Measurements from ENCODE around the gene NPRL2. TPM values are rescaled to one million over a fixed set of nuclear protein-coding genes. Genes with fewer than 3 reads are reported as not detected.

Gene NPRL2
- total and polyA plus RNA-seq, 2 experiments from 2014 or later, result 17.9 to 28.9 TPM

DNA sequence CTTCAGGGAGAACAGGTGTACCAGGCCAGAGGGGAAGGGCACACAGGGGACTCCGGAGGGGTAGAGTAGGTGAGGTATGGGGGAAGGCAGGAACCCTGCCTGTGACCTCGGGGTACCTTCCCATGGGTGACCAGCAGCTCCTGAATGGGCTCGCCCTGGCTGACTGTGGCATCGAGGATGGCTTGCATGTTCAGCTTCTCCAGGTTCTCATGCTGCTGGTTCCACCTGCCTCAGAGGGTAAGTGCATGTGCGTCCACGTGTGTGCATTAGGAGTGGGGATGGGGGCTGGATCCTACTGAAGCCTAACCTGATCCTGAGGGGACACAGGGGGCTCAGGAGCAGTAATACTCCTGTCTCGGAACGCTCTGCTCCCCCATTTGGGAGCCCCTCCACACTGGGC is 5.6 kb downstream of the NPRL2 start:
- in situ Hi-C loops (cut with MboI), result loop anchor here (10.0 kb wide), 1 partner anchor 190 kb away; no protein-coding TSS in a partner anchor
- Histone ChIP-seq H3K9me3 (ENCODE audit: low read depth) (no peaks in the 10 kb centered on the region), H3K9ac (peak overlapping the region; percentile 55; the same call in 1 of the 2 replicates), H3K27me3 (replicated peaks; ENCODE audit: insufficient read depth) (no peaks in the 10 kb centered on the region), H3K27ac (no peak overlapping the region), H3K9me2 (ENCODE audit: insufficient read depth) (no peaks in the 10 kb centered on the region), H3F3A (ENCODE audit: insufficient read depth) (0 out of 2 replicates have a peak, but pooled peaks cover 8% of the 10 kb centered on the region), H3K4me3 (peak overlapping the region; percentile 76), H4K20me1 (ENCODE audit: insufficient read depth) (no peaks in the 10 kb centered on the region), H2AFZ (peak overlapping the region; percentile 83), H3K79me2 (ENCODE audit: insufficient read depth) (peaks cover 15% of the 10 kb centered on the region), H3K4me2 (ENCODE audit: unreplicated experiment) (peak overlapping the region; percentile 100), H3K36me3 (ENCODE audit: low read depth) (no peaks in the 10 kb centered on the region), H3K4me1 (ENCODE audit: insufficient read depth) (peaks cover 11% of the 10 kb centered on the region; the same call in 1 of the 2 replicates)
- WGBS, 2 experiments (ENCODE audit: low coverage in 1 of 2, low lambda C conversion rate in 2 of 2, missing lambda C conversion rate in 2 of 2), result 65 to 72% methylated on average over 8 of the region's 8 CpGs
- no peak for TF ChIP-seq EZH2phosphoT487 (IDR thresholded peaks at IDR 0.05; ENCODE audit: insufficient read depth, low read depth)
- no peak for TF ChIP-seq EZH2 (IDR thresholded peaks at IDR 0.05; ENCODE audit: insufficient read depth, poor library complexity, severe bottlenecking)
- DNase-seq, result no peak

GRCh38 chr3:50342813-50343633 is 7.6 kb downstream of the NPRL2 start:
- H4K20me1 ChIP-seq (ENCODE audit: insufficient read depth), result no peaks in the 10 kb centered on the region
- DNase-seq, result no peak
- H3K79me2 ChIP-seq (ENCODE audit: insufficient read depth), result peaks cover 23% of the 10 kb centered on the region
- no peak overlapping the region for H3K9ac ChIP-seq
- in situ Hi-C loops (cut with MboI), result loop anchor here (10.0 kb wide), 1 partner anchor 192 kb away; no protein-coding TSS in a partner anchor
- H3K4me1 ChIP-seq (ENCODE audit: insufficient read depth), result peaks cover 24% of the 10 kb centered on the region
- WGBS, 2 experiments (ENCODE audit: low coverage in 1 of 2, low lambda C conversion rate in 2 of 2, missing lambda C conversion rate in 2 of 2), result 85% methylated on average over 13 of the region's 13 CpGs
- H3K27ac ChIP-seq, result no peak overlapping the region
- H3F3A ChIP-seq (ENCODE audit: insufficient read depth), result peaks cover 25% of the 10 kb centered on the region
- H3K4me3 ChIP-seq, result no peak overlapping the region
- no peaks in the 10 kb centered on the region for H3K9me3 ChIP-seq (ENCODE audit: low read depth)
- no peak overlapping the region for H3K4me2 ChIP-seq (ENCODE audit: unreplicated experiment)
- H2AFZ ChIP-seq, result no peak overlapping the region
- H3K9me2 ChIP-seq (ENCODE audit: insufficient read depth), result no peaks in the 10 kb centered on the region
- no peaks in the 10 kb centered on the region for H3K36me3 ChIP-seq (ENCODE audit: low read depth)
- no peaks in the 10 kb centered on the region for H3K27me3 ChIP-seq (replicated peaks; ENCODE audit: insufficient read depth)
- TF ChIP-seq EZH2phosphoT487 (IDR thresholded peaks at IDR 0.05; ENCODE audit: insufficient read depth, low read depth), result no peak
- no peak for TF ChIP-seq EZH2 (IDR thresholded peaks at IDR 0.05; ENCODE audit: insufficient read depth, poor library complexity, severe bottlenecking)

DNA sequence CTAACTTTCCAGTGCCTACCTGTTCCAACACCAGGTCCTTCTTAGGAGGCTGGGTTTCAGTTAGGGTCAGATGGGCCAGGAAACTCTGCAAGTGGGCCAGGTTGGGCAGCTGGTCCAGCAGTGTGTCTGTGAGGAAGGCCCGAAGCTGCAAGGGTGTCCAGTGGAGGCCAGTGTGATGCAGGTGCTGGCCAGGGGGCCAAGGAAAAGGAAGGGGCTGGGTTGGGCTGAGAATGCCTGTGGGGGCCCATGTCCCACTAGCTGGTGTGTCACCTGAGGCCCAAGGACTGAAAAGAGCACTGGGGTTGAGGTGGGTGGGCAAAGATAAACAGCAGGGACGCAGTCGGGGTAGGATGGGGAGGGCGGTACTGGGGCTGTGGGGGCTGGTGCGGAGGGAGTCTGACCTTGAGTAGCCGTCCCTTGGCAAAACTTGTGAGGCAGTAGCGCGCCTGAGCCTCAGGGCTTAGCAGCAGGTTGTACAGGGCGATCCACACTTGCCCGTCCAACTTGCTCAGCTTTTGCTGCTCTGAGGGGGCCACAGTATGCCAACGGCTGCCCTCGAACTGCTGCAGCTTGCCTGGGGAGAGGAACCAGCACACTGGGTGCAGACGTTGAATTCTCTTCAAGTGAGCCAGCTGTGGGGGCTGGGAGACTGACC is 8.5 kb downstream of the NPRL2 start:
- Histone ChIP-seq H2AFZ (no peak overlapping the region), H3K4me3 (no peak overlapping the region), H3K27ac (no peak overlapping the region), H3F3A (ENCODE audit: insufficient read depth) (peaks cover 28% of the 10 kb centered on the region), H3K36me3 (ENCODE audit: low read depth) (no peaks in the 10 kb centered on the region), H3K4me1 (ENCODE audit: insufficient read depth) (peaks cover 25% of the 10 kb centered on the region), H3K27me3 (replicated peaks; ENCODE audit: insufficient read depth) (no peaks in the 10 kb centered on the region), H3K9me3 (ENCODE audit: low read depth) (no peaks in the 10 kb centered on the region), H4K20me1 (ENCODE audit: insufficient read depth) (no peaks in the 10 kb centered on the region), H3K79me2 (ENCODE audit: insufficient read depth) (peaks cover 27% of the 10 kb centered on the region), H3K9ac (no peak overlapping the region), H3K4me2 (ENCODE audit: unreplicated experiment) (no peak overlapping the region), H3K9me2 (ENCODE audit: insufficient read depth) (no peaks in the 10 kb centered on the region)
- TF ChIP-seq EZH2 (IDR thresholded peaks at IDR 0.05; ENCODE audit: insufficient read depth, poor library complexity, severe bottlenecking), result no peak
- no peak for TF ChIP-seq EZH2phosphoT487 (IDR thresholded peaks at IDR 0.05; ENCODE audit: insufficient read depth, low read depth)
- in situ Hi-C loops (cut with MboI), result loop anchor here (10.0 kb wide), 1 partner anchor 193 kb away; no protein-coding TSS in a partner anchor
- WGBS, 2 experiments (ENCODE audit: low coverage in 1 of 2, low lambda C conversion rate in 2 of 2, missing lambda C conversion rate in 2 of 2), result 82 to 90% methylated on average over 9 to 13 of the region's 13 CpGs
- no peak for DNase-seq

- Histone ChIP-seq H3K4me3 (peak overlapping the region; percentile 89), H3K4me1 (ENCODE audit: insufficient read depth) (peaks cover 25% of the 10 kb centered on the region), H3K27ac (no peak overlapping the region), H3K4me2 (ENCODE audit: unreplicated experiment) (peak overlapping the region; percentile 90), H3F3A (ENCODE audit: insufficient read depth) (peaks cover 27% of the 10 kb centered on the region), H3K9me2 (ENCODE audit: insufficient read depth) (no peaks in the 10 kb centered on the region), H3K27me3 (replicated peaks; ENCODE audit: insufficient read depth) (no peaks in the 10 kb centered on the region), H4K20me1 (ENCODE audit: insufficient read depth) (no peaks in the 10 kb centered on the region), H3K9ac (peak overlapping the region; percentile 92), H3K79me2 (ENCODE audit: insufficient read depth) (peaks cover 32% of the 10 kb centered on the region), H3K36me3 (ENCODE audit: low read depth) (no peaks in the 10 kb centered on the region), H2AFZ (no peak overlapping the region), H3K9me3 (ENCODE audit: low read depth) (no peaks in the 10 kb centered on the region)
- in situ Hi-C loops (cut with MboI), result loop anchor here (10.0 kb wide), 1 partner anchor 193 kb away; no protein-coding TSS in a partner anchor
- no peak for DNase-seq
- no peak for TF ChIP-seq EZH2phosphoT487 (IDR thresholded peaks at IDR 0.05; ENCODE audit: insufficient read depth, low read depth)
- no peak for TF ChIP-seq EZH2 (IDR thresholded peaks at IDR 0.05; ENCODE audit: insufficient read depth, poor library complexity, severe bottlenecking)
- 76 to 86% methylated on average over 9 of the region's 9 CpGs for WGBS, 2 experiments (ENCODE audit: low coverage in 1 of 2, low lambda C conversion rate in 2 of 2, missing lambda C conversion rate in 2 of 2)
Observed at GRCh38 chr3:50341537-50341936, 9.0 kb downstream of the NPRL2 start.
